ENCODE measurements around the gene MIF4GD. TPM values are rescaled to one million over a fixed set of nuclear protein-coding genes. Genes with fewer than 3 reads are reported as not detected.

Gene MIF4GD
- total RNA-seq, 4 donors from 2014 or later = 42.4 to 52.0 (median 44.8) TPM

DNA sequence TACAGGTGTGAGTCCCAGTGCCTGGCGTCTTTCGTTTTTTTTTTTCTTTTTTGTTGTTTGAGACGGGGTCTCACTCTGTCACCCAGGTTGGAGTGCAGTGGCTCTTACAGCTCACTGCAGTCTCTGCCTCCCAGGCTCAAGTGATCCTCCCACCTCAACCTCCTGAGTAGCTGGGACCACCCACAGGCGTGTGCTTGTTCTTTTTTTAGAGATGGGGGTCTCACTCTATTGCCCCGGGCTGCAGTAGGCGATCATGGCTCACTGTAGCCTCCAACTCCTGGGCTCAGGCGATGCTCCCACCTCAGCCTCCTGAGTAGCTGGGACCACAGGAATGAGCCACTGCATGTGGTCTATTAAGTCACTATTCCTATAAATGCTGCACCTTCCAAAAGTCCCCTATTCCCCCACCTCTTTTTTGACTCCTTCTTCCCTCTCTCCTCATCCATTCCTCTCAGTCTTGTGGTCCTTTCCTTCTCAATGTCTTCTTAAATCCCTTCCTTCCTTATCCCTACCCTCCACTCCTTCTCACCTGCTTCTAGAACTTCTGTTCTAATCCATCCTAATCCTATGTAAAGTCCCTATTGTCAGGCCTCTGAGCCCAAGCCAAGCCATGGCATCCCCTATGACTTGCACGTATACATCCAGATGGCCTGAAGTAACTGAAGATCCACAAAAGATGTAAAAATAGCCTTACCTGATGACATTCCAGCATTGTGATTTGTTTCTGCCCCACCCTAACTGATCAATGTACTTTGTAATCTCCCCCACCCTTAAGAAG lies 18.8 kb downstream of the MIF4GD start:
- DNase-seq (ENCODE audit: extremely low spot score) = no peak
- Histone ChIP-seq H3K4me3 (no peak overlapping the region), H3K27me3 (no peaks in the 10 kb centered on the region), H3K27ac (replicated peaks in 1 of 4) (no peak overlapping the region), H3K9me3 (no peaks in the 10 kb centered on the region), H3K36me3 (peaks cover 0 to 7% (median 0%) of the 10 kb centered on the region in 4 donors), H3K4me1 (peaks cover 13 to 28% (median 23%) of the 10 kb centered on the region in 4 donors)
- intact Hi-C loops (cut with DNase I) = no loop called here
- 90% methylated on average over 8 of the region's 8 CpGs for WGBS
- TF ChIP-seq CTCF (IDR thresholded peaks at IDR 0.05) = no peak
- no peak for TF ChIP-seq EP300 (IDR thresholded peaks at IDR 0.05)
- TF ChIP-seq POLR2AphosphoS5 (IDR thresholded peaks at IDR 0.05) = no peak
- TF ChIP-seq POLR2A (IDR thresholded peaks at IDR 0.05; ENCODE audit: low read depth) = no peak

- peak overlapping the region; percentile 6 to 40 (median 16) for H3K4me3 ChIP-seq
- DNase-seq (ENCODE audit: extremely low spot score) = no peak
- peaks cover 10 to 23% (median 16%) of the 10 kb centered on the region in 4 donors for H3K36me3 ChIP-seq
- no peaks in the 10 kb centered on the region for H3K27me3 ChIP-seq
- TF ChIP-seq EP300 (IDR thresholded peaks at IDR 0.05) (no peak), POLR2A (IDR thresholded peaks at IDR 0.05; ENCODE audit: low read depth) (no peak), CTCF (IDR thresholded peaks at IDR 0.05) (no peak), POLR2AphosphoS5 (IDR thresholded peaks at IDR 0.05) (no peak)
- intact Hi-C loops (cut with DNase I) = no loop called here
- H3K4me1 ChIP-seq = peaks cover 13 to 27% (median 21%) of the 10 kb centered on the region in 4 donors
- peak overlapping the region; percentile 33 to 62 (median 48) for H3K27ac ChIP-seq (replicated peaks in 1 of 4)
- H3K9me3 ChIP-seq = no peaks in the 10 kb centered on the region
- 64% methylated on average over 11 of the region's 11 CpGs for WGBS
Measured at GRCh38 chr17:75250009-75250471, 21.0 kb downstream of the MIF4GD start.

DNA sequence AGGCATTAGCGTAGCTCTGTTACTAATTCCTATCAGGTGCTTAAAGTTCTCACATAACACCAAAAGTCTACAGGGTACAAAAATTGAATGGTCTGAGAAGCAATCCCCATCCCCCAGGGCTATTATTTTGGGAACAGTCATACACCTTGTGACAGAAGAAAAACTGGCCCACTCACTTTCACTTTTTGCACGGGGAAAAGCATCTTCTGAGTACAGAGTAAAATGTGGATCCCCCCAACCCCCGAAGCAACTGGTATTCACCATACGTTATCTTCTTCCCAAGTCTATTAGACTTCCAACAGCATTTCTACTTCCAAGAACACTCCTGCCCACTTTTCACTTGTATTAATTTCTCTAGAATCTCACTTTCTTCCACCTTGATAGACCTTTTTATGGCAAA lies 21.5 kb downstream of the MIF4GD start:
- Histone ChIP-seq H3K4me1 (peaks cover 13 to 27% (median 21%) of the 10 kb centered on the region in 4 donors), H3K27me3 (no peaks in the 10 kb centered on the region), H3K9me3 (no peaks in the 10 kb centered on the region), H3K36me3 (peaks cover 14 to 28% (median 20%) of the 10 kb centered on the region in 4 donors), H3K4me3 (peak overlapping the region in 1 of 4 donors; percentile 11), H3K27ac (replicated peaks in 1 of 4) (peak overlapping the region; percentile 33 to 62 (median 48))
- TF ChIP-seq EP300 (IDR thresholded peaks at IDR 0.05) (no peak), POLR2AphosphoS5 (IDR thresholded peaks at IDR 0.05) (no peak), CTCF (IDR thresholded peaks at IDR 0.05) (no peak), POLR2A (IDR thresholded peaks at IDR 0.05; ENCODE audit: low read depth) (no peak)
- no peak for DNase-seq (ENCODE audit: extremely low spot score)
- WGBS = 74% methylated on average over 4 of the region's 4 CpGs
- intact Hi-C loops (cut with DNase I) = no loop called here

GRCh38 chr17:75246404-75246803 lies 24.6 kb downstream of the MIF4GD start:
- 96% methylated on average over 12 of the region's 12 CpGs for WGBS
- intact Hi-C loops (cut with DNase I) = no loop called here
- Histone ChIP-seq H3K4me1 (peaks cover 13 to 27% (median 21%) of the 10 kb centered on the region in 4 donors), H3K4me3 (no peak overlapping the region), H3K27me3 (no peaks in the 10 kb centered on the region), H3K36me3 (peaks cover 37 to 60% (median 52%) of the 10 kb centered on the region in 4 donors), H3K27ac (replicated peaks in 1 of 4) (no peak overlapping the region), H3K9me3 (no peaks in the 10 kb centered on the region)
- DNase-seq (ENCODE audit: extremely low spot score) = no peak
- no peak for TF ChIP-seq CTCF (IDR thresholded peaks at IDR 0.05)
- TF ChIP-seq EP300 (IDR thresholded peaks at IDR 0.05) = no peak
- TF ChIP-seq POLR2A (IDR thresholded peaks at IDR 0.05; ENCODE audit: low read depth) = no peak
- no peak for TF ChIP-seq POLR2AphosphoS5 (IDR thresholded peaks at IDR 0.05)
